GM12878 (cell line): ENCODE measurements around the gene TSPO2. TPM values are rescaled to one million over a fixed set of nuclear protein-coding genes. Genes with fewer than 3 reads are reported as not detected.
"Not testable (repeated sequence)": the region's sequence is repeated elsewhere in the genome, so short reads cannot be mapped to it uniquely, and the experiment has no call there.

Source experiments
- ATAC-seq: fragments of 200-7000 bp; cut with Tn5 transposase; 3 replicates; pipeline ENCODE4 v1.9.1; 2020; ENCODE audit warnings: mild to moderate bottlenecking, moderate library complexity
- BruUV-seq: library from RNA; stranded (reverse); fragments of 400-500 nt; replicated peaks from 2 replicates; lab custom pipeline; 2021; lab: Mats Ljungman, UMichigan
- CTCF ChIA-PET: fragments of 300-600 bp; sonication (Branson Sonifier 250); formaldehyde crosslinking; extraction: SDS; loops from one replicate; lab custom pipeline; 2021; ENCODE audit warnings: inconsistent platforms; lab: Yijun Ruan, JAX
- POLR2A ChIA-PET: fragments of 350-600 bp; formaldehyde crosslinking; extraction: SDS; loops from one replicate; lab custom pipeline; 2021; ENCODE audit warnings: inconsistent platforms; lab: Charles Lee
- RAD21 ChIA-PET: fragments of 300-600 bp; sonication (Branson Sonifier 250); formaldehyde crosslinking; loops from one replicate; lab custom pipeline; 2023; ENCODE audit warnings: antibody characterized with exemption; ENCODE audit not compliant: unreplicated experiment; lab: Charles Lee
- SMC1A ChIA-PET: fragments of 300-600 bp; sonication (Branson Sonifier 250); formaldehyde crosslinking; loops from one replicate; lab custom pipeline; 2023; ENCODE audit not compliant: unreplicated experiment, uncharacterized antibody; lab: Charles Lee
- DNase-seq: peaks from one replicate; pipeline ENCODE4 v3.0.0-alpha.2; 2011; ENCODE audit warnings: low read depth, low spot score
- FAIRE-seq: peaks from 3 replicates; lab custom pipeline; 2011; peaks lifted over from hg19 to GRCh38; lab: Jason Lieb, UNC
- H2AFZ ChIP-seq: 2 replicates; pipeline ENCODE4 v1.6.0; 2011; ENCODE audit warnings: low read depth, low read length, control low read depth; ENCODE audit not compliant: control insufficient read depth
- H3K27ac ChIP-seq: 2 replicates; pipeline ENCODE4 v1.5.1; 2011; ENCODE audit warnings: control low read depth; ENCODE audit not compliant: control insufficient read depth, insufficient read depth
- H3K27me3 ChIP-seq, 2 experiments: replicated peaks in 1 of 2; 2 replicates each; pipeline versions ENCODE4 v1.6.0 to v1.6.1; 2011; ENCODE audit warnings: low read length in 1 of 2; ENCODE audit not compliant: control insufficient read depth in 2 of 2, insufficient read depth in 2 of 2
- H3K36me3 ChIP-seq, 2 experiments: 2 replicates each; pipeline ENCODE4 v1.5.1; 2011; ENCODE audit warnings: low read length in 1 of 2; ENCODE audit not compliant: control insufficient read depth in 2 of 2, insufficient read depth in 2 of 2
- H3K4me1 ChIP-seq: 2 replicates; pipeline ENCODE4 v1.6.1; 2011; ENCODE audit warnings: mild to moderate bottlenecking, low read length, moderate library complexity, mixed read lengths; ENCODE audit not compliant: control insufficient read depth, insufficient read depth
- H3K4me2 ChIP-seq: 2 replicates; pipeline ENCODE4 v1.6.0; 2011; ENCODE audit warnings: control low read depth; ENCODE audit not compliant: control insufficient read depth, insufficient read depth
- H3K4me3 ChIP-seq: fragments of 200-600 bp; sonication (generic); 2 replicates; pipeline ENCODE4 v1.5.1; 2016
- H3K79me2 ChIP-seq: 2 replicates; pipeline ENCODE4 v1.6.0; 2011; ENCODE audit warnings: low read length; ENCODE audit not compliant: control insufficient read depth, insufficient read depth
- H3K9ac ChIP-seq: 2 replicates; pipeline ENCODE4 v1.8.0; 2011; ENCODE audit warnings: low read length, control low read depth, mixed read lengths; ENCODE audit not compliant: control insufficient read depth, insufficient read depth
- H3K9me3 ChIP-seq: replicated peaks from 3 replicates; pipeline ENCODE4 v1.5.1; 2011; ENCODE audit warnings: mild to moderate bottlenecking, low read length; ENCODE audit not compliant: control insufficient read depth, insufficient read depth
- H4K20me1 ChIP-seq: 2 replicates; pipeline ENCODE4 v1.6.0; 2011; ENCODE audit not compliant: control insufficient read depth, insufficient read depth
- PRDM15 ChIP-seq: fragments of 450-650 bp; formaldehyde crosslinking; IDR thresholded peaks from 2 replicates; pipeline ENCODE4 v1.4.0; 2020; ENCODE audit warnings: mild to moderate bottlenecking, moderate library complexity
- WGBS: methylation state at CpG from one replicate; pipeline ENCODE4 v1.1.6; 2016; ENCODE audit warnings: low lambda C conversion rate; ENCODE audit not compliant: insufficient replicate concordance, insufficient coverage; ENCODE audit errors: missing lambda C conversion rate; 5-methylcytosine and 5-hydroxymethylcytosine counted together
- in situ Hi-C: fragments of 300-500 bp; cut with MboI; formaldehyde crosslinking; loops from 9 replicates; pipeline ENCODE4 v1.14.3; 2018; ENCODE audit warnings: mixed read lengths
- intact Hi-C: fragments of 100-400 bp; cut with micrococcal nuclease; formaldehyde crosslinking; loops from one replicate; pipeline ENCODE4 v1.14.2; 2022; ENCODE audit not compliant: unreplicated experiment
- polyA plus RNA-seq, 11 experiments: library from polyadenylated mRNA; depleted of rRNA in 4 of 11; unstranded in 6 of 11; stranded (reverse) in 5 of 11; fragments of >200 nt; fragmentation: Nextera tagmentation in 4 of 11; fragmentation: Illumina TruSeq in 1 of 11; extraction: Ambion mirVana in 4 of 11; extraction: Trizol in 1 of 11; gene quantifications; 1 replicate in 1 of 11; 2 replicates in 10 of 11; pipeline versions ENCODE4 v1.2.1 to v1.2.3, GENCODE V29; 2011 to 2016; ENCODE audit warnings: inconsistent platforms in 2 of 11, missing spikeins in 2 of 11, low read depth in 1 of 11
- total RNA-seq, 4 experiments: library from RNA; depleted of rRNA in 3 of 4; stranded (reverse); fragments of >200 nt in 3 of 4; fragmentation: Illumina TruSeq in 1 of 4; extraction: Trizol in 1 of 4; gene quantifications; 2 replicates each; pipeline versions ENCODE4 v1.2.1 to v1.2.3, GENCODE V29; 2013 to 2021

Gene TSPO2
- total and polyA plus RNA-seq, 10 of the 15 experiments (the other 5 are each of a cell fraction or from before 2014, with no cell fraction given): not detected

- intact Hi-C loops (no loop called here), in situ Hi-C loops (no loop called here)
- Histone ChIP-seq H3K9me3 (no peaks in the 10 kb centered on the region), H2AFZ (no peak overlapping the region), H3K9ac (no peak overlapping the region), H4K20me1 (no peaks in the 10 kb centered on the region), H3K27ac (no peak overlapping the region), H3K79me2 (no peaks in the 10 kb centered on the region), H3K4me2 (no peak overlapping the region), H3K36me3 (no peaks in the 10 kb centered on the region), H3K4me1 (no peaks in the 10 kb centered on the region), H3K4me3 (no peak overlapping the region), H3K27me3 (no peaks in the 10 kb centered on the region)
- no peak for TF ChIP-seq PRDM15 (CRISPR knock-in tag)
- POLR2A ChIA-PET: interaction anchor here (0.6 kb wide), 1 partner anchor 16 kb away, joined by 3 read pairs; no protein-coding TSS in a partner anchor
- CTCF ChIA-PET: interaction anchor here (0.7 to 2.2 kb wide), 3 partner anchors 10 to 21 kb away, joined by 3 to 8 read pairs (median 3); no protein-coding TSS in a partner anchor
- 66% methylated on average over 4 of the region's 4 CpGs for WGBS
- SMC1A ChIA-PET: no interaction called here
- BruUV-seq: no TSS peak
- no peak for DNase-seq
- no peak for ATAC-seq
- RAD21 ChIA-PET: no interaction called here
- FAIRE-seq: no peak
Observed at GRCh38 chr6:41014780-41015179, 27.5 kb upstream of the TSPO2 start.

GRCh38 chr6:41015860-41016259, 26.4 kb upstream of the TSPO2 start:
- H3K9ac ChIP-seq, H3K27me3 ChIP-seq, H2AFZ ChIP-seq, FAIRE-seq, H3K27ac ChIP-seq, H3K4me3 ChIP-seq, H3K4me1 ChIP-seq, in situ Hi-C loops, H3K4me2 ChIP-seq, H4K20me1 ChIP-seq, CTCF ChIA-PET, H3K9me3 ChIP-seq, H3K36me3 ChIP-seq, RAD21 ChIA-PET, intact Hi-C loops, BruUV-seq, DNase-seq, ATAC-seq, H3K79me2 ChIP-seq, SMC1A ChIA-PET, POLR2A ChIA-PET: not testable (repeated sequence)
- WGBS: 83% methylated on average over 5 of the region's 5 CpGs
